PC-9 (cell line): Measurements from ENCODE around the gene DHX16. TPM values are rescaled to one million over a fixed set of nuclear protein-coding genes. Genes with fewer than 3 reads are reported as not detected.

Experiments used
- BruUV-seq: library from RNA; stranded (reverse); fragments of 400-500 nt; replicated peaks from 2 replicates; lab custom pipeline; 2021; lab: Mats Ljungman, UMichigan
- CTCF ChIA-PET: fragments of 300-600 bp; sonication (Branson Sonifier 250); formaldehyde crosslinking; loops from one replicate; lab custom pipeline; 2022; ENCODE audit warnings: antibody characterized with exemption; lab: Charles Lee
- POLR2A ChIA-PET: fragments of 300-600 bp; sonication (Branson Sonifier 250); formaldehyde crosslinking; loops from one replicate; lab custom pipeline; 2022; ENCODE audit warnings: antibody characterized with exemption; ENCODE audit not compliant: unreplicated experiment; lab: Charles Lee
- DNase-seq, 2 experiments: peaks; one replicate each; pipeline versions ENCODE4 v3.0.0 to v3.0.0-alpha.2; 2015 to 2022; ENCODE audit warnings: mixed read lengths in 1 of 2
- H2AFZ ChIP-seq: fragments of 200-600 bp; sonication (generic); 2 replicates; pipeline ENCODE4 v1.8.1; 2017; ENCODE audit warnings: antibody characterized with exemption
- H3F3A ChIP-seq: fragments of 200-600 bp; sonication (generic); 2 replicates; pipeline ENCODE4 v1.8.1; 2017; ENCODE audit warnings: antibody characterized with exemption, mild to moderate bottlenecking, low read depth; ENCODE audit not compliant: insufficient read depth
- H3K27ac ChIP-seq: fragments of 200-600 bp; sonication (generic); 2 replicates; pipeline ENCODE4 v1.6.1; 2016; ENCODE audit warnings: mixed run types
- H3K27me3 ChIP-seq: fragments of 200-600 bp; sonication (generic); 2 replicates; pipeline ENCODE4 v1.6.1; 2016; ENCODE audit warnings: low read depth, mixed run types; ENCODE audit not compliant: insufficient read depth
- H3K36me3 ChIP-seq: fragments of 200-600 bp; sonication (generic); 2 replicates; pipeline ENCODE4 v1.6.1; 2016; ENCODE audit warnings: low read depth, mixed run types
- H3K4me1 ChIP-seq: fragments of 200-600 bp; sonication (generic); replicated peaks from 2 replicates; pipeline ENCODE4 v1.6.1; 2016; ENCODE audit warnings: mixed run types; ENCODE audit not compliant: insufficient read depth
- H3K4me2 ChIP-seq: fragments of 200-600 bp; sonication (generic); 2 replicates; pipeline ENCODE4 v1.6.1; 2017; ENCODE audit warnings: mixed run types
- H3K4me3 ChIP-seq: fragments of 200-600 bp; sonication (generic); 2 replicates; pipeline ENCODE4 v1.6.1; 2016; ENCODE audit warnings: mixed run types
- H3K79me2 ChIP-seq: fragments of 200-600 bp; sonication (generic); 2 replicates; pipeline ENCODE4 v1.6.1; 2017; ENCODE audit warnings: low read depth, mixed run types
- H3K9me2 ChIP-seq: fragments of 200-600 bp; sonication (generic); 2 replicates; pipeline ENCODE4 v1.8.1; 2017; ENCODE audit warnings: mild to moderate bottlenecking; ENCODE audit not compliant: insufficient read depth
- H3K9me3 ChIP-seq: fragments of 200-600 bp; sonication (generic); 2 replicates; pipeline ENCODE4 v1.8.1; 2016; ENCODE audit warnings: low read depth; ENCODE audit not compliant: insufficient read depth
- H4K20me1 ChIP-seq: fragments of 200-600 bp; sonication (generic); 2 replicates; pipeline ENCODE4 v1.8.1; 2017; ENCODE audit not compliant: insufficient read depth
- CTCF ChIP-seq: fragments of 200-600 bp; sonication (generic); conservative IDR thresholded peaks from 2 replicates; pipeline ENCODE4 v1.6.1; 2017; ENCODE audit warnings: mixed run types, antibody characterized with exemption, mild to moderate bottlenecking, moderate library complexity
- EZH2 ChIP-seq: fragments of 200-600 bp; sonication (generic); IDR thresholded peaks from 2 replicates; pipeline ENCODE4 v1.8.0; 2017; ENCODE audit warnings: antibody characterized with exemption, low read depth
- intact Hi-C: fragments of 100-400 bp; cut with micrococcal nuclease; formaldehyde crosslinking; loops from one replicate; pipeline ENCODE4 v1.10.0; 2022; ENCODE audit not compliant: unreplicated experiment
- total RNA-seq: library from RNA; stranded (reverse); gene quantifications from 2 replicates; pipeline ENCODE4 v1.2.3, GENCODE V29; 2021

Gene DHX16
- total RNA-seq, 1 experiment from 2014 or later, result 43.5 TPM

- H2AFZ ChIP-seq, result no peak overlapping the region
- H4K20me1 ChIP-seq, result peaks cover 26% of the 10 kb centered on the region; the same call in 1 of the 2 replicates
- peaks cover 26% of the 10 kb centered on the region for H3K4me1 ChIP-seq
- no peak for DNase-seq
- TF ChIP-seq CTCF (no peak), EZH2 (no peak)
- H3K36me3 ChIP-seq, result peaks cover 32% of the 10 kb centered on the region
- peaks cover 26% of the 10 kb centered on the region for H3K79me2 ChIP-seq
- no peaks in the 10 kb centered on the region for H3K9me2 ChIP-seq
- POLR2A ChIA-PET, result interaction anchor here (0.7 kb wide), 4 partner anchors 12 to 277 kb away, joined by 3 to 6 read pairs (median 4); no protein-coding TSS in a partner anchor
- H3K4me2 ChIP-seq, result no peak overlapping the region
- BruUV-seq, result no TSS peak
- no peak overlapping the region for H3K27ac ChIP-seq
- no peaks in the 10 kb centered on the region for H3K9me3 ChIP-seq
- peaks cover 69% of the 10 kb centered on the region for H3F3A ChIP-seq
- no peaks in the 10 kb centered on the region for H3K27me3 ChIP-seq
- CTCF ChIA-PET, result interaction anchor here (0.8 to 0.9 kb wide), 2 partner anchors 74 to 130 kb away, joined by 3 to 4 read pairs; no protein-coding TSS in a partner anchor
- H3K4me3 ChIP-seq, result no peak overlapping the region
- intact Hi-C loops, result no loop called here
Measured at GRCh38 chr6:30611856-30612194, 61.0 kb downstream of the DHX16 start.

- intact Hi-C loops, result no loop called here
- CTCF ChIA-PET, result no interaction called here
- Histone ChIP-seq H3F3A (peaks cover 68% of the 10 kb centered on the region), H3K36me3 (peaks cover 32% of the 10 kb centered on the region), H3K4me3 (no peak overlapping the region), H3K4me2 (no peak overlapping the region), H4K20me1 (peaks cover 26% of the 10 kb centered on the region; the same call in 1 of the 2 replicates), H3K79me2 (peaks cover 20% of the 10 kb centered on the region), H3K9me3 (no peaks in the 10 kb centered on the region), H3K9me2 (no peaks in the 10 kb centered on the region), H3K27me3 (no peaks in the 10 kb centered on the region), H3K27ac (no peak overlapping the region), H2AFZ (no peak overlapping the region), H3K4me1 (peaks cover 26% of the 10 kb centered on the region)
- POLR2A ChIA-PET, result interaction anchor here (0.5 to 0.7 kb wide), 2 partner anchors 20 to 368 kb away, joined by 3 to 6 read pairs; no protein-coding TSS in a partner anchor
- no peak for TF ChIP-seq CTCF
- no peak for TF ChIP-seq EZH2
- no TSS peak for BruUV-seq
- no peak for DNase-seq
Measured at GRCh38 chr6:30611150-30611855, 61.5 kb downstream of the DHX16 start.

- Histone ChIP-seq H3F3A (peaks cover 56% of the 10 kb centered on the region), H3K9me3 (no peaks in the 10 kb centered on the region), H3K27ac (no peak overlapping the region), H3K4me3 (no peak overlapping the region), H4K20me1 (peaks cover 26% of the 10 kb centered on the region; the same call in 1 of the 2 replicates), H3K4me2 (no peak overlapping the region), H3K36me3 (peaks cover 26% of the 10 kb centered on the region), H3K79me2 (peaks cover 9% of the 10 kb centered on the region), H3K9me2 (no peaks in the 10 kb centered on the region), H3K4me1 (peaks cover 26% of the 10 kb centered on the region), H3K27me3 (no peaks in the 10 kb centered on the region), H2AFZ (no peak overlapping the region)
- ChIA-PET POLR2A (interaction anchor here (0.6 to 0.7 kb wide), 2 partner anchors 36 to 40 kb away, joined by 3 read pairs; no protein-coding TSS in a partner anchor), CTCF (interaction anchor here (1.1 kb wide), 1 partner anchor 62 kb away, joined by 4 read pairs; the partner anchor contains the start of gene DHX16)
- intact Hi-C loops, result no loop called here
- no peak for DNase-seq
- BruUV-seq, result no TSS peak
- TF ChIP-seq EZH2 (no peak), CTCF (no peak)
Measured at GRCh38 chr6:30610065-30610464, 62.7 kb downstream of the DHX16 start.
